GM19351 (cell line): ENCODE results near the gene ANTKMT.

Experiments
- ATAC-seq: cut with Tn5 transposase; IDR thresholded peaks from one replicate; pipeline ENCODE4 v1.9.1; 2021; ENCODE audit warnings: mild to moderate bottlenecking, moderate library complexity; ENCODE audit not compliant: unreplicated experiment

Gene ANTKMT

DNA sequence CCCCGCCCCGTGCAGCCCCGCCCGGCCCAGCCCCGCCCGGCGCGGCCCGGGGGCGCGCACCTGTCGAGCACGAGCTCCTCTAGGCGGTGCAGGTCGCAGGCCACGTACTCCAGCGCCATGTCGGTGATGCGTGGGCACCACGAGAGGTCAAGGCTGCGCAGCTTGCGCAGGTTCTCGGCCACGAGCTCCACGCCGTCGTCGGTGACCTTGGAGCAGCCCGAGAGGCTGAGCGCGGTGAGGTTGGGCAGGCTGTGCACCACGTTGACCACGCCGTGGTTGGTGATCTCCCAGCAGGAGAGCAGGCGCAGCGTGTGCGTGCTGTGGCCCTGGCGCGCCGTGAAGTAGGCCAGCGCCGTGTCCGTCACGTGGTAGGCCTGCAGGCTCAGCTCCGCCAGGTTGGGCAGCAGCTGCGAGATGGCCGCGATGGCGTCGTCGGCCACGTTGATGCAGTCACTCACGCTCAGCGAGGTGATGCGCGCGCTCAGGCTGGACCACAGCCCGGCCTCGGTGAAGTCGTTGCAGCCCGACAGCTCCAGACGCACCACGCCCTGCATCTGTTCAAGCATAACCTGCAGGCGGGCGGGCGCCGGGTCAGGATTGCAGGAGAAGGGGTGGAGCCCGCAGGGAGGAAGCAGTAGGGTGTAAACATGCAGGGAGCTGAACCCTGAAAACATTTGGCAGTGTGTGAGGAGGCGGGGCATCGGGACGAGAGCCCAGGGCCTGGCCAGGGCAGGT lies 25.4 kb upstream of the ANTKMT start:
- no peak for ATAC-seq

DNA sequence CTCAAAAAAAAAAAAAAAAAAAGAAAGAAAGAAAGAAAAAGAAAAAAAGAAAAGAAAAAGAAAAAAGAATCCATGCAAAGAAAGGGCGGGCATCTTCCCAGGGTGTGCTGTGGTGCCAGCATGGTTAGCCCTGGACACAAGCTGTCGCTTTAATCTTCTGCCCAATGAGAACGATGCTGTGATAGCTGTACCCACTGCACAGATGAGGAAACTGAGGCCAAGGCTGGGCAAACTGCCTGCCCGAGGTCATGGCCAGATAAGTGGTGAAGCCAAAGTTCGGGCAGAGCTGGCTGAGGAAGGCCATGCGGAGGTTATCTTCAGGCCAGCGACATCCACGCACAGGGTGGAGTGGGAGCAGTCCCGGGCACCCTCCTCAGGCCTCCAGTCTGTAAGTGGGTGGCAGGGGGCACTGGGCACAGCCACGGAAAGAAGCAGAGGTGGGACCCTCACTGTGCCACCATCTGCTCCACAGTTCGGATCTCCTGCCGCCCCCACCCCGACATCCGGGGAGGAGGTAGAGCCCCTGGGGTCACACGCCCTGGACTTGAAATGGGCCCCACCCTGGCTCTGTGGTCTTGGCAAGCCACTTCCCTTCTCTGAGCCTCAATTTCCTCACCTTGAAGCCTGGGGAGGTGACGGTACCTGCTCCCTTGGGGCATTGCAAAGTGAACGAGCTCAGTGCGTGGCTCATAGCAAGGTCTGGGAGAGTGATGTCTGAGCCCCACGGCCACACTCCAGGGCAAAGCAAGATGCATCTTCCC lies 21.9 kb upstream of the ANTKMT start:
- no peak for ATAC-seq

DNA sequence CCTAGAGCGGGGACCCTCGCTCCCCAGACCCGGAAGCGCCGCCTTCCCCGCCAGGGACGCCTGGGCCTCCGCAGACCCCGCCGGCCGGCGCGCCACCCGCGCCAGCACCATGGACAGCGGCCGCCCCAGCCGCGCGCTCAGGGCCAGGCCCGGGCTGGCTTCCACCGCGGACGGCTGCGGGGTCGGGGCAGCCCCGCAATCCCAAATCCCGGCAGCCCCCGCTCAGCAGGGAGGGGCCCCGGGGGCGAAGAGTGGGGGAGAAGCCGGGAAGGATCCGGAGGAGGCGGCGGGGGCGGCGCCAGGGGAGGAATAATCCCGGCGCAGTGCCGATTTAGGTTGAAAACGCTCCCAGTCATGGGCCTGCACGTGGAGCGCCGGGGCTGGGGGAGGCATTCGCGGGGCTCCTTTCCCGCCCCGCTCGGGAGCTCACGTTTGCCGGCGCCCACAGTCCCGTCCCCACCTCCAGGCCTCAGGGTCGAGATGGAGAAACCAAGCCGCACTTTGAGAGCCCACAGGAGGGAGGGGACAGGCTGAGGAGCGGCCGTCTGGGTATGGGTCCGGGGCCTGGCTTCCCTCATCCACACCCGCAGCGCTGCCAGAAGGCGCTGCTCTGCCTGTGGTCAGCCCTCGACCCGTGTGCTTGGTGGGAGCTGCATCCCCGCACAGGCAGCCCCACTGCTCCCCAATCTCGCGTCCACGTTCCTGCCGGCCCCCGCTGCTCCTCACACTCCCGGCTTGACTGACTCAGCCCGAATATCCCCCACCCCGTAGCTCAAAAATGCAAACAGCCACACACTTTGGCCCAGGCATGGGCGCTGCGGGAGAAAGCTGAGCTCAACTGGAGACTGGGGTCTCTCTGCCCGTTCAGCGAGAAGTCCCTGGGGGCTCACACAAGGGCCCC lies 20.0 kb upstream of the ANTKMT start:
- no peak for ATAC-seq

DNA sequence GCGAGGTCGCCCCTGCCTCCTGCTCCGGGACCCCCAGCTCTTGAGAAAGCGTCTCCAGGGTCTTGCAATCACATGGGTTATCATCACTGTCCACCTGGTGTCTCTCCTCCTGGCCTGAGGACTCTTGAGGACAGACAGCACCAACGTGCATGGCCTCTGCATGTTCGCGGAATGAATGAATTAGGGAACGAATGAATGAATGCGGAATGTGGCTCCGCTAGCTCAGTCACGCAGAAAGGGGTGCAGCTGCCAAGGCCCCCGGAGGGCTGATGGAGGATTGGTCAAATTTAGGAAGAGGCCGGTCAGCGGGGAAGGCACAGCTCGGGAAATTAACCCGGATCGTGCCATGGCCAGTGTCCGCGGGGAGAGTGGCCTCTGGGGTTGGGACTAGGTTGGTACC lies 18.6 kb upstream of the ANTKMT start:
- no peak for ATAC-seq

DNA sequence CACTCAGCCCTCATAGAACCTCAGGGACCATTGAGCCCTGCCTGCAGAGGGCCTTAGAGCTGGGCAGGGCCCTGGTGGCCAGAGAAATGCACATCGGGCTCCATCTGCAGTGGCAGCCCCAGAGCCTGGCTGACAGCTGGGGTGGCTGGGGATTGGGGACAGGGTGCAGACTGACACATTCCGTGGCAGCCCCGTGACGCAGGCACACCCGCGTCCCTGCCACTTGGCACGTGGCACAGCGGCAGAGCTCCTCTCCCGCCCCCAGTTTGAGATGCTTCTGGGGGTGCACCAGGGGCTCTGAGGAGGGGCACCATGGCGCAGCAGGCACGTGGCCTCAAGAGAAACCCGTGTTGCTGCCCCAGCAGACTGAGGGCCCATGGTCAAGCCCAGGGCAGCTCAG lies 17.5 kb upstream of the ANTKMT start:
- no peak for ATAC-seq

DNA sequence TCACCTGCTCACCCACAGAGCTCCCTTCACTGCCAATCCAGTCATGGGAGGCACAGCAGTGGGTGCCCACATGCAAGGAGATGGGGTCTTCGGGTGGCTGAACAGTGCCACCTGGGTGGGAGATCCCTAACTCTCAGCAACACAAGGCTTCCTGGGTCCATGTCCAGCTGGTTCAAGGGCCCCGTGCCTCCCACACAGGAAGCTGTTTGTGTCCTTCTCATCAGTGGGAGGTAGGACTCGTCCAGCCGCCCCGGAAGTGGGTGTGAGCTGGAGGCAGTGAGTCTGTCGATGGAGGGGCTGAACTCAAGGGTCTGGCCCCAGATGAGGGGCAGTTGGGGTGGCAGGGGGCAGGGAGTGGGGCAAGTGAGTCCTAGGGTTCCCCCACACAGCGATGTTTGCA lies 16.9 kb upstream of the ANTKMT start:
- ATAC-seq = no peak

DNA sequence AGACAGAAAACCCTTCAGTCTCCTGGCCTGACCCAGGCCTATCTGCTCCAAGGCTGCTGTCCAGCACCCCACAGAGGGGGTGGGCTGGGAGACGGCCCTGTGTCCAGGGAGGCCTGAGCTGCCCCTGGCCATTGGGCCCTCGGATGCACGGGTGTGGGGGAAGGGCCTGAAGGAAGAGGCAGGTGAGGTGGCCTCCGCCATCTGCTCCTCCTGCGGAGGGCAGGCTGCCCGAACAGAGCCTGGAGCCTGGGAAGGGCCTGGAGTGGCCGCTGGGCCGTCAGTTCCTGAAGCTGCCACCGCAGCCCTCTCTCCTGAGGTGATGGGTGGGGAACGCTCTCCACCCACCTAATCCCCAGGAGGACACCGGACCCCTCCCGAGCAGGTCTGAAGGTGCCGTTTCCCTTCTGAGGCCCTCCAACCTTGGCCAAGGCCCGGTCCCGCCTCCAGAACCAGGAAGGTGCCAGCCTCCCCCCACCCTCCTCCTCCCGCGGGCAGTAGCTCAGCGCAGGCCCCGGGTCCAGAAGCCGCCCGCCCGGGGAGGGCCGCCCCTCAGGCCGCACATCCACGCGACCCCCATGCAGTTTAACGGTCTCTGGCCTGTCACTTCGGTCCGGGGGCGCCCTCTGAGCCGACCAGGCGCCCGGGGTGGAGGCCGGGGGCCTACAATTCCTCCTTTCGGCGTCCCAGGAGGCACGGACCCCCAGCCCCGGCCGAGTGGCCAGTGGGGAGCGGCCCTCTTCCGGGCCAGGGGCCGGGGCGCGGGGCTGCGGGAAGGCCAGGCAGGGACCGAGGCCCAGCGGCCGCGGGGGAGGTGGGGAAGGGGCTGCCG lies 16.2 kb upstream of the ANTKMT start:
- ATAC-seq = no peak

DNA sequence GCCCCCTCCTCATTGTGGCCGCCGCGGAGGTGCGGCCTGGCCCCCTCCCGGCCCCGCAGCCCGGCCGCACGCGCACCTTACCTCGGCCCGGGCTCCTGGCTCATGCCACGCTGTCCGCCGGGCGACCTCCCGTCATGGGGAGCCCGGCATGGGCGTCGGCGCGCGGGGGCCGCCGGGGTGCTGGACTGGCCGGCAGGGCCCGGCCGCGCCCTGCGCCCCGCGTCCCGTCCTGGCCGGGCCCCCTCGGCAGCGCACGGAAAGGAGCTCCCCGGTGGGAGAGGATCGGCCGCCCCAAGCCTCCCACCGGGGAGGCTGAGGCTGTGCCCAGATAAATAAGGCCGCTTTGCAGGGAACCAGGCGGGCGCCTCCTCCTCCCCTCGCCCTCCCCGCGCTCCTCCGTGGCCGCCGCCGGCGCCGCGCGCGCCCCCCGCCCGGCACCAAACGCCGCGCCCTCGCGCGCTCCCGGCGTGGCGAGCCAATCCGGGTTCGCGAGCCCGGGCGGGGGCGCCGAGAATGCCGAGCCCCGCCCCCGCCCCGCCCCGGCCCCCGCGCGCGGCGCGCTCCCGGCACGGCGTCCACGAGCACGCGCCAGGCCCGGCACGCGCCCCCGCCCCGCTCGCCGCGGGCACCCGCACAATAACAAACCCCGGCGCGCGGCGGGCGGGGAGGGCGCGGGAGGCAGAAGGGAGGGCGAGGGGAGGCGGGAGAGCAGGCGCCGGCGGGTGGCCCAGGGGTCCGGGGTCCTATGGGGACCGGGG lies 15.3 kb upstream of the ANTKMT start, which contains the start of gene FBXL16:
Gene FBXL16, minus strand, starts transcription at position 371 of the 758 bp plus-strand sequence. CDS start 8,396 bp downstream, outside the sequence.
- ATAC-seq = no peak

DNA sequence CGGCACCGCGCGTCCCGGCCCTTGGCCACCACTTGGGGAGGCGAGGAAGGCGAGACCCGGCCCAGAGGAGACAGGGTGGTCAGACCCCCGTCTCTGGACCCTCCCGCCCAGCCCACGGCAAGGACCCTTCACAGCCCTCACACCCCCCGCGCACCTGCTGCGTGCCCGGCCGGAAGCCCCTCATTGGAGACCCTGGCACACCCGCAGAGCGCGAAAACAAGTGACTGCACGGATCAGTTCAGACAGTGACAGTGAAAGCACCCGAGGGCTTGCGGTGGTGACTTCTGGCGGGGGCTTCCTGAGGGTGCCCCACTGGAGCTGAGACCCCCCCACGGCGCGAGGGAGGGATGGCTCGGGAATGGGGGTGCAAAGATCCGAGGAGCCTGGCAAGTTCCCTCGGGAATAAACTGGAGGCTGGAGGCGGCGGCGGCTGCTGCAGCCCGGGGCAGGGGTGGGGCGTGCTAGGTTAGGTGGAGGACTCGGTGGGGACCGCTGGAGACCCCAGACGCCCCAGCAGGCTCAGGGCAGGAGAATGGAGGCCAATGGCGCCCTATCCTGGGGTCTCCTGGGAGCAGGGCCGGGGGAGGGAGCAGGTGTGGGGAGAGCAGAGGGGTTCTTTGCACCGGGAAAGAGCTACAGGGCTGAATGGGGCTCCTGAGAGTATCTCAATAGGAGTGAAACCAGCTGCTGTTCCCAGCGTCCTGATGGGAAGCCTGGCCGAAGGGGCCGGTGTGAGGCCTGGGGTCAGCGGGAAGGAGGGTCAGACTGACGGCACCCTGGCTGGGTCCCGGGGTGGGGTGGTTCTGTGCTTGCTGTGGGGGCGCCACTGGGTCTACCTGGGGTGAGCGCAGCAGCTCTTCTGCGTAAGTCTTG lies 14.5 kb upstream of the ANTKMT start:
- ATAC-seq = no peak

DNA sequence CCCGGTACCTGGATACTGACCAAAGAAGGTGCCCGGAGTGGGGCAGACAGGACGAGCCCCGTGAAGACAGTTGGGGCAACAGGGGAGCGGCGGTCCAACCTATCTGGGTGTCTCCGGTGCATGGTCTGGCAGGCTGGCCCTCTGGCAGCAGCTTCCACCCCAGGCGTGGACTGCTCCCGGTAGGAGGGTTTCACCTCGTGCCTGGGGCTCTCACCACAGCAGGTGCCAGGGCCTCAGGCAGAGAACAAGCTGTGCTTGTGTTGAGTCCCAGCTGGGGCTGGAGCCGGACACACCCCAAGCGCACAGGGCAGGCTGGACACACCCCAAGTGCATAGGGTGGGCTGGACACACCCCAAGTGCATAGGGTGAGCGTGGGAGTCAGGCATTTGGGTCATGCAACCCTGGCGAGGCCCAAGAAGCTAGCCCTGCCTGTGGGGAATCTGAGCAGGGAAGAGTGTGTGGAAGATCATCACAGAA lies 13.8 kb upstream of the ANTKMT start:
- ATAC-seq = no peak

DNA sequence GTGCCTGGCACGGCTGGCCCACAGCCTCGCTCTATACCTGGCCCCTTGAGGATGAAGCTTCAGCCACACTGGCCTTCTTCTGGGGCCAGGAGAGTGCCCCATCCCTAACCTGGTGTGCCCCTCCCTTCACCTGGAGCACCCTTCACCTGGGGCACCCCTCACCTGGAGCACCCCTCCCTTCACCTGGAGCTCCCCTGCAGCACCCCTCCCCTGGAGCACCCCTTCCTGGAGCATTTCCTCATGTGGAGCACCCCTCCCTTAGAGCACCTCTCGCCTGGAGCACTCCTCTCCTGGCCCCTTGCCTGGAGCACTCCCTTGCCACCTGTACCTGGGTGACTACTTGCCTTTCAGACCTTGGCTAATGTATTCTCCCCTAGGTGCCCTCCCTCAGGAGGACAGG lies 12.9 kb upstream of the ANTKMT start:
- no peak for ATAC-seq

DNA sequence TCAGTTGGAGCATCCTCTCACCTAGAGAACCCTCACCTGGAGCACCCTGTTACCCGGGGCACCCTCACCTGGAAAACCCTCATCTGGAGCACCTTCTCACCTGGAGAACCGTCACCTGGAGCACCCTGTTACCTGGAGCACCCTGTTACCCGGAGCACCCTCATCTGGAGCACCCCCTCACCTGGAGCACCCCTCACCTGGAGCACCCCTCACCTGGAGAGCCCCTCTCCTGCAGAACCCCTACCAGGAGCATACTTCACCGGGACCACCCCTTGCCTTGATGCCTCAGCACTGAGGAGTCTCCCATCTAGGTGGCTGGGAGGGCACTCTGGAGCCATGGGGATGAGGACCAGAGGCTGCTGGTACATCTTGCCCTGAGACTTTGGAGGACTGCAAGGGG lies 12.0 kb upstream of the ANTKMT start:
- no peak for ATAC-seq

DNA sequence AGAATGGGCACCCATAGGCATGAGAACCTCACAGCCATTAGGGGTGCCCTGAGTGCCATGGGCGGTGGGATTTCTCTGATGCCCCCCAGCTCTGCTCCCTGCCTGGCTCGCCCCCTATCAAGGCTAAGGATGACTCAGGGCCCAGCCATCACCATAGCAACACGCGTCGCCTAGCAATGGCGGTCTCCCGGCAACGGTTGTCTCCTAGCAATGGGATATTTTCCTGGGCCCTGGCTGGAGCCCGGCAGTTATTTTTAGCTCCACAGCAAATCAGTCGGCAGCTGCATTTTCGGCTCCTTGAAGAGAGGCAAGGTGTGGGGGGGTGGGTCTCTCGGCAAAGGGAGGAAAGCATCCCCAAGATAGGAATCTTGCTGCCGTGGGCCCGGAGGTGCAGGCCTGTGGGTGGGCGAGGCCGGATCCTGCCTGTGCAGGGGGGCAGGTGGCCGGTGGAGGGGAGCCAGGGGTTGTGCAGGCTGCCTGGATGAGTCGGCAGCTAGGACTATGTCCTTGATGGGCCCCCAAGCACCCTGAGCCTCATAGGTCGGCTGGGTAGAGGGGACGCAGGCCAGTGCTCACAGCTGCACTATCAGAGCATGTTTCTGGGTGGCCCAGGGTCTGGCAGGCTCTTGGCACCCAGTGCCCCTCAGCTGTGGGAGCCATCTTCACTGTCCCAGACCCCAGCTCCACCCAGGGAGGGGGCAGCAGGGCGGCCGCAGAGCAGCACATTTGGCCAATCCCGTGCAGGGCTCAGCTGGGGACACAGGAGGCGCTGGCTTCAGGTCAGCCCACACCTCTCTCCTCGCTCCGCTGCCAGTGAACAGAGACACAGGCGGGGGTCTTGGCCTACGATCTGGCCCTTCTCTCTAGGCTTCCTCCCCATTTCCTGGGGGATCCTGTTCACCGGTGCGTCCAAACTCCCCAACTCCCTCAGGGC lies 11.1 kb upstream of the ANTKMT start:
- no peak for ATAC-seq

DNA sequence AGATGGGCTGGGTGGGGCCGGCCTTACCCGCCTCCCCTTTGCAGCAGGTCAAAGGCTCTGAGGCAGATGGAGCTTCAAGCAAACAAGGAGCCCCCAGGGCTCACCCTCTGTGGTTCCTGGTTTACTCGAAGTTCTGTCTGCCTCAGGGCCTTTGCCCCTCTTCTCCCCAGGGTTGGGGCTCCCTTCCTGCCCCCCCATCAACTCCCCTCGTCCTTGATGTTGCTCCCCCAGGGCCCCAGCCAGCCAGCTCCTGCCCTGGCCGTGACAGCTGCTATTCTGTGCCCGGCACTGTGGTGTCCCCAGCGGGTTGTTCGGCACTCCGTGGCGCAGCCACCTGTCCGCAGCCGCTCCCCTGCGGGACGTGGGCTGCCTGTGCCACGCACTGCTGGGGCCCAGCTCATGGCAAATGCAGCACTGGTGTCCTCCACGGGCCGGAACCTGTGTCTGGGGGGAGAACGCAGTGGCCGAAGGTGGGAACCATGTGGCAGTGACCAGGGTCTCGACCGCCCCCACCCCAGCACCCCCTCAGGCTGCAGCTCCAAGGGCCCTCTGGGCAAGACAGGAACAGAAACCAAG lies 10.4 kb upstream of the ANTKMT start:
- no peak for ATAC-seq

DNA sequence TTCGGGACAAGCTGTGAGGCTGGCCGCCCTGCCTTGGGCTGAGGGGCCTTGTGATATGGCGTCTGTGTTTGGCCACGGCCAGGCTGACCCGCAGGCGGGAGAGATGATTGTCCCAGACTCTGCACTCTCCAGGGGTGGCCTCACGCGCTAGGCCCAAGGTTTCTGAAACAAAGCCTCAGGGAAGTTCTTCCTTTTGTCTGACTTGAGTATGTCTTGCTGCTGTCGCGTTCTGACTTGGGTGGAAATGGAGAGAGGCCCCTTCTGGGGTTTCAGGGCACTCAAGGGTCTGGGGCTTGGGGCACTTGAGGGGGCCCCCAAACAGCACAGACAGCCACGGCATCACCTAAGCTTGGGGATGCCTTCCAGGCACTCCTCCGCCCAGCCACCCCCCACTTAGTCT lies 9.9 kb upstream of the ANTKMT start:
- ATAC-seq = no peak

DNA sequence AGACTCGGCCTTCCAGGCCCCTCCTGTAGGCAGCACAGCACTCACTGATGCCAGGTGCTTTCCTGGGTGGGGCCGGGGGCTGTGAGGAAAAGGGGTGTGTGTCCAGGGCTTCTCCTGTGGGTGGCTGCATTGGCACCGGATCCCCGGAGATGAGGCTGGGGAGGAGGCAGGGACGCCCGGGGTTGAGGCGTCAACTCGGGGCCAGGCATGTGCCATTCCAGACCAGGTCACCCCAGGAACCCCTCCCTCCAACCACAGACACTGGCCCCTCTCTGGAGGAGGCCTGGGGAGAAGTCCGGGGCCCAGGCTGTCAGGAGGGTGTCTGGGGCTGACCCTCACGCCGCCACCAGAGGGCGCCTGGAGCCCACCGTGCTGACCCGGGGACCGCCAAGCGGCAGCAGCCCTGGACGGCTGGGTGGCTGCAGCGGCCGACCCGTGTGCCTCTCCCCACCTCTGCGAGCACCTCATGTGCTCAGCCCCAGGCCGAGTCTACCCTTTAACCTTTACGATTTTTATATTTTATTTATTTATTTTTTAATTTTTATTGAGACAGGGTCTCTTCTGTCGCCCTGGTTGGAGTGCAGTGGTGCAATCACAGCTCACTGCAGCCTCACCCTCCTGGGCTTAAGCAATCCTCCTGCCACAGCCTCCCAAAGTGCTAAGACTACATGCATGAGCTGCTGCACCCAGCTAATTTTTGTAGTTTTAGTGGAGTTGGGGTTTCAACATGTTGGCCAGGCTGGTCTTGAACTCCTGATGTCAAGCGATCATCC lies 9.2 kb upstream of the ANTKMT start:
- no peak for ATAC-seq
